Mesendoderm (in vitro differentiated cells): ENCODE measurements around the gene POLRMT.

Experiments used
- DNase-seq: peaks from one replicate; pipeline ENCODE4 v3.0.0; 2013
- H2AK5ac ChIP-seq: 2 replicates; pipeline ENCODE4 v1.6.1; 2013; ENCODE audit warnings: low read length, inconsistent platforms
- H2BK120ac ChIP-seq: 2 replicates; pipeline ENCODE4 v1.6.1; 2013; ENCODE audit warnings: low read depth, mild to moderate bottlenecking, low read length, moderate library complexity, mixed read lengths
- H2BK15ac ChIP-seq: replicated peaks from 2 replicates; pipeline ENCODE4 v1.6.1; 2013; ENCODE audit warnings: low read depth, mild to moderate bottlenecking, moderate library complexity
- H2BK5ac ChIP-seq: 2 replicates; pipeline ENCODE4 v1.6.1; 2013; ENCODE audit warnings: low read length, inconsistent platforms
- H3K18ac ChIP-seq: 2 replicates; pipeline ENCODE4 v1.6.1; 2013; ENCODE audit warnings: mild to moderate bottlenecking, low read length, mixed read lengths
- H3K23ac ChIP-seq: one replicate; pipeline ENCODE4 v1.6.1; 2013; ENCODE audit warnings: low read length
- H3K27ac ChIP-seq: 2 replicates; pipeline ENCODE4 v1.5.1; 2013; ENCODE audit warnings: low read depth, mild to moderate bottlenecking, inconsistent platforms, low read length, moderate library complexity
- H3K27me3 ChIP-seq: 2 replicates; pipeline ENCODE4 v1.6.1; 2013; ENCODE audit warnings: low read length, control low read depth, mild to moderate bottlenecking, inconsistent platforms; ENCODE audit not compliant: insufficient read depth, poor library complexity
- H3K36me3 ChIP-seq: 2 replicates; pipeline ENCODE4 v1.6.1; 2013; ENCODE audit warnings: low read length, inconsistent platforms; ENCODE audit not compliant: control insufficient read depth, insufficient read depth
- H3K4ac ChIP-seq: one replicate; pipeline ENCODE4 v1.6.1; 2013; ENCODE audit warnings: low read depth, mild to moderate bottlenecking, low read length, moderate library complexity
- H3K4me1 ChIP-seq: 2 replicates; pipeline ENCODE4 v1.6.1; 2013; ENCODE audit warnings: low read depth, low read length, inconsistent platforms; ENCODE audit not compliant: control insufficient read depth
- H3K4me2 ChIP-seq: 2 replicates; pipeline ENCODE4 v1.6.1; 2013; ENCODE audit warnings: low read length
- H3K4me3 ChIP-seq: 2 replicates; pipeline ENCODE4 v1.5.1; 2013; ENCODE audit warnings: mild to moderate bottlenecking, low read length
- H3K56ac ChIP-seq: one replicate; pipeline ENCODE4 v1.6.1; 2013; ENCODE audit warnings: low read length
- H3K79me1 ChIP-seq: 2 replicates; pipeline ENCODE4 v1.6.1; 2013; ENCODE audit warnings: low read length, inconsistent platforms
- H3K79me2 ChIP-seq: 2 replicates; pipeline ENCODE4 v1.6.1; 2013; ENCODE audit warnings: mild to moderate bottlenecking, low read length; ENCODE audit not compliant: control insufficient read depth, insufficient read depth
- H3K9ac ChIP-seq: 2 replicates; pipeline ENCODE4 v1.6.1; 2013; ENCODE audit warnings: low read length, inconsistent platforms
- H4K5ac ChIP-seq: one replicate; pipeline ENCODE4 v1.6.1; 2013; ENCODE audit warnings: low read length
- H4K8ac ChIP-seq: one replicate; pipeline ENCODE4 v1.6.1; 2013; ENCODE audit warnings: low read depth, mild to moderate bottlenecking, control low read depth, low read length, moderate library complexity
- WGBS: extraction: QIAGEN DNeasy Blood & Tissue Kit; methylation state at CpG from one replicate; pipeline ENCODE4 v1.1.7; 2013; ENCODE audit warnings: low lambda C conversion rate, missing lambda C conversion rate; ENCODE audit not compliant: insufficient coverage; ENCODE audit errors: extremely low coverage; 5-methylcytosine and 5-hydroxymethylcytosine counted together

The POLRMT gene

GRCh38 chr19:655691-656090 is 22.4 kb upstream of the POLRMT start:
- Histone ChIP-seq H4K5ac (no peak overlapping the region), H2BK15ac (no peak overlapping the region), H3K36me3 (peaks cover 1% of the 10 kb centered on the region), H3K79me1 (peaks cover 4% of the 10 kb centered on the region), H2AK5ac (no peak overlapping the region), H3K4ac (no peak overlapping the region), H3K18ac (no peak overlapping the region), H3K56ac (no peak overlapping the region), H3K9ac (no peak overlapping the region), H3K4me2 (no peak overlapping the region), H4K8ac (no peak overlapping the region), H3K79me2 (peaks cover 78% of the 10 kb centered on the region), H3K27me3 (no peaks in the 10 kb centered on the region), H3K23ac (no peak overlapping the region), H3K4me1 (no peaks in the 10 kb centered on the region), H2BK120ac (no peak overlapping the region), H2BK5ac (no peak overlapping the region), H3K4me3 (no peak overlapping the region), H3K27ac (no peak overlapping the region)
- DNase-seq = no peak
- WGBS = no CpG with 5 or more reads among the region's 17 CpGs

- Histone ChIP-seq H3K4me2 (no peak overlapping the region), H3K4ac (no peak overlapping the region), H3K79me2 (peaks cover 56% of the 10 kb centered on the region), H2AK5ac (no peak overlapping the region), H2BK5ac (no peak overlapping the region), H3K27me3 (no peaks in the 10 kb centered on the region), H2BK120ac (no peak overlapping the region), H2BK15ac (no peak overlapping the region), H3K9ac (no peak overlapping the region), H3K36me3 (peaks cover 3% of the 10 kb centered on the region), H3K4me1 (no peaks in the 10 kb centered on the region), H3K56ac (no peak overlapping the region), H3K27ac (no peak overlapping the region), H3K18ac (no peak overlapping the region), H3K23ac (no peak overlapping the region), H4K5ac (no peak overlapping the region), H3K4me3 (no peak overlapping the region), H3K79me1 (peaks cover 4% of the 10 kb centered on the region), H4K8ac (no peak overlapping the region)
- no CpG with 5 or more reads among the region's 17 CpGs for WGBS
- no peak for DNase-seq
These were observed 20.1 kb upstream of the POLRMT start for GRCh38 chr19:653425-653824.

DNA sequence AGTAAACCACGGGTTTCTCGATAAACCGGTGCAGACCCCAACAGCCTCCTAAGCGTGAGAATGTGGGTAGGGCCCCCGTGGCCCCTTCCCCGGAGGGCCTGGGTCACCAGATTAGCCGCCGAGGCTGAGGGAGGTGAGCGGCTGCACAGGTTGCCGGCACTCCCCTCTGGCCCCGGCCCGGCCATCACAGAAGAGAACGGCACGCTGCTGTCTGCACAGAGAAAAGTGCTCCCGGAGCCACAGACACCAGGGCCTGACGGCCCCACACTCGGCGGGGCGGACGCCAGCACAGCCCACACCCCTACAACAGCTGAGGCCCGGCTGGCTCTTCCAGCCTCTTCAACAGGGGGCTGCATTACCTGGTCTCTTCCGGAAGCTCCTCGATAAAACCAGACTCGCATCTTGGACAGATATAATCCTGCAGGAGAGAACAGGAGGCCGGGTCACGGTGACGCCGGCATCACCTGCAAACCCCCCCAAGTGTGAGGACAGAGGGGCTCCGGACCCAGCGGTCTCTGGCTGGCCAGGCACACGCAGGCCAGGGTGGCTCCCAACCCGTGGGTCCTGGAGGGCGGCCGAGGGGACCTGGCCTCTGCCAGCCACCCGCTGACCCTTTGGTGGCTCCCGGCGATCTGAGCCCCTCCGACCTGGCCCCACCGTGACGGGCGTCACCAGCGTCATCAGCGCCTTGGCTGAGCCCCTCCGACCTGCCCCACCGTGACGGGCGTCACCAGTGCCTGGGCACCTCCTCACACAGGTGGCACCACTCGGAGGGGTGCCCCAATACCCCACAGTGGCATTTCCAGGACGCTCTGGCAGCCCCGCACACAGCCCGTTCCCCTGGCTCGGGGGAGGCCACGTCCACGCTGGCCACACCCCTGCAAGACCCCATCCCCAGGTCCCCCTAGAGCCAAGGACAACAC is 19.4 kb upstream of the POLRMT start:
- H2AK5ac ChIP-seq = no peak overlapping the region
- H3K9ac ChIP-seq = no peak overlapping the region
- no peak overlapping the region for H3K18ac ChIP-seq
- H3K27ac ChIP-seq = no peak overlapping the region
- no peak overlapping the region for H3K4me3 ChIP-seq
- no peaks in the 10 kb centered on the region for H3K27me3 ChIP-seq
- H3K79me1 ChIP-seq = peaks cover 4% of the 10 kb centered on the region
- H3K4me2 ChIP-seq = no peak overlapping the region
- H3K23ac ChIP-seq = no peak overlapping the region
- no peak for DNase-seq
- H3K36me3 ChIP-seq = peaks cover 5% of the 10 kb centered on the region
- H4K5ac ChIP-seq = no peak overlapping the region
- H3K79me2 ChIP-seq = peaks cover 49% of the 10 kb centered on the region
- no peak overlapping the region for H2BK120ac ChIP-seq
- no CpG with 5 or more reads among the region's 54 CpGs for WGBS
- no peak overlapping the region for H2BK15ac ChIP-seq
- no peak overlapping the region for H3K56ac ChIP-seq
- H3K4ac ChIP-seq = no peak overlapping the region
- H3K4me1 ChIP-seq = no peaks in the 10 kb centered on the region
- H4K8ac ChIP-seq = no peak overlapping the region
- H2BK5ac ChIP-seq = no peak overlapping the region

DNA sequence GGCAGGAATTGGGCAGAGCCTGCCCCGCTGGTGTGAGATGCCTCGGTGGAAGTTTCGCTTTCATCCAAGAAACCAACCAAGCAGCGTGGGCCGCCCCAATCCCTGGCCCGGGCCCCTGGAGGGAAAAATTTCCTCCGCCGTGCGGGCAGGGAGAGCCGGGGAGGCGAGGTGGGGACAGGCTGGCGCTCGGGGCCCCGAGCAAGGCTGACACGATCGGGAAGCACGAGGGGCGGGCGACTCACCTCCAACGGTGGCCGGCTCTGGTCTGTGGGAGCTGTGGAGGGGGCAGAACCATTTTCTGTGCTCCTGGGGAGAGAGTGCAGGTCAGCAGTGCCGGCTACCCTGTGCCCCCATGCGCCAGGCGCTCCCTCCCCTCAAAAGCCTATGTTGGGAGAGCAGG is 18.7 kb upstream of the POLRMT start:
- no peak overlapping the region for H2AK5ac ChIP-seq
- no peak for DNase-seq
- H3K27me3 ChIP-seq = no peaks in the 10 kb centered on the region
- no peak overlapping the region for H4K8ac ChIP-seq
- H3K4me1 ChIP-seq = no peaks in the 10 kb centered on the region
- no peak overlapping the region for H3K4ac ChIP-seq
- H3K9ac ChIP-seq = no peak overlapping the region
- H3K36me3 ChIP-seq = peaks cover 5% of the 10 kb centered on the region
- no peak overlapping the region for H3K56ac ChIP-seq
- no peak overlapping the region for H3K4me2 ChIP-seq
- peaks cover 4% of the 10 kb centered on the region for H3K79me1 ChIP-seq
- H2BK15ac ChIP-seq = no peak overlapping the region
- no peak overlapping the region for H2BK5ac ChIP-seq
- H3K4me3 ChIP-seq = no peak overlapping the region
- no CpG with 5 or more reads among the region's 24 CpGs for WGBS
- H3K27ac ChIP-seq = no peak overlapping the region
- no peak overlapping the region for H3K18ac ChIP-seq
- no peak overlapping the region for H3K23ac ChIP-seq
- peaks cover 41% of the 10 kb centered on the region for H3K79me2 ChIP-seq
- no peak overlapping the region for H2BK120ac ChIP-seq
- no peak overlapping the region for H4K5ac ChIP-seq

DNA sequence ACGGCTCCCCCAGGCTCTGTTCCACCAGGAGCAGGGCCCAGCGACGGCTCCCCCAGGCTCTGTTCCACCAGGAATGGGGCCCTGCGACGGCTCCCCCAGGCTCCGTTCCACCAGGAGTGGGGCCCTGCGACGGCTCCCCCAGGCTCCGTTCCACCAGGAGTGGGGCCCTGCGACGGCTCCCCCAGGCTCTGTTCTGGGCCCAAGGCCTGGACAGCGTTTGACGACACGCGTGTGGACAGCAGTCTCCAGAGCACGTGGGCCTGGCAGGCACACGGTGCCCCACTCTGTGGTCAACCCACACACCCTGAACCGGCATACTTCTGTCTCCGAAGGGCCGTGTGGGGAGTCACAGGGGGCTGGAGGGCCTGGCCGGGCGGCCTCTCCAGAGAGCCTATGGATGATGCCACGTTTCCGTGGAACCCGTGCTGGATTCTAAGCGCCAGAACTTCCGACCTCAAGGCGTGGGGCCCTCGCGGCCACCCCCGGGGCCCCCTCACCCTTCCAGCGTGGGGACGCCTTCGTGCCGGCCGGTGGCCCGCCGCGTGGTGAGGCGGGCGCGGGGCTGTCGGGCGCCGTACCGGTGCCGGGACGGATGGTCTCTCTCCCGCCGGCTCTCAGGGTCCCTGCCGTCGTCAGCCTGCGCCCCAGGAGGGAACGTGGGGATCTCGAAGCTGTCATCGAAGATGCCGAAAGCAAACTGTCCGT is 17.9 kb upstream of the POLRMT start:
- Histone ChIP-seq H3K56ac (no peak overlapping the region), H2BK5ac (no peak overlapping the region), H3K4ac (no peak overlapping the region), H3K23ac (no peak overlapping the region), H3K79me2 (peaks cover 34% of the 10 kb centered on the region), H2AK5ac (no peak overlapping the region), H4K8ac (no peak overlapping the region), H3K27ac (no peak overlapping the region), H3K9ac (no peak overlapping the region), H3K36me3 (peaks cover 9% of the 10 kb centered on the region), H3K4me3 (no peak overlapping the region), H2BK15ac (no peak overlapping the region), H3K27me3 (no peaks in the 10 kb centered on the region), H3K4me2 (no peak overlapping the region), H2BK120ac (no peak overlapping the region), H3K79me1 (peaks cover 4% of the 10 kb centered on the region), H4K5ac (no peak overlapping the region), H3K4me1 (no peaks in the 10 kb centered on the region), H3K18ac (no peak overlapping the region)
- no peak for DNase-seq
- no CpG with 5 or more reads among the region's 58 CpGs for WGBS
